ENCODE measurements around the gene RNF224. TPM values are rescaled to one million over a fixed set of nuclear protein-coding genes. Genes with fewer than 3 reads are reported as not detected.

RNF224 gene
- total and polyA plus RNA-seq, 2 of the 13 experiments (the other 11 are each of a cell fraction or from before 2014, with no cell fraction given), result 0.09 TPM; not detected in 1

GRCh38 chr9:137218754-137219271 lies 8.5 kb upstream of the RNF224 start (continued):
- TF ChIP-seq GMEB1 (CRISPR knock-in tag; IDR thresholded peaks at IDR 0.05; ENCODE audit: borderline replicate concordance) (no peak), SP5 (CRISPR knock-in tag; IDR thresholded peaks at IDR 0.05; ENCODE audit: borderline replicate concordance, low read depth) (peak; percentile 99), ZNF136 (CRISPR knock-in tag; IDR thresholded peaks at IDR 0.05; ENCODE audit: low read depth) (no peak), SNAPC2 (CRISPR knock-in tag; IDR thresholded peaks at IDR 0.05) (no peak), ATF4 (CRISPR knock-in tag; IDR thresholded peaks at IDR 0.05) (0 out of 4 replicates have a peak, but pooled peaks of 1 of the 2 experiments have one; percentile 13), ZFP82 (CRISPR knock-in tag; IDR thresholded peaks at IDR 0.05; ENCODE audit: borderline replicate concordance) (no peak), KAT2B (IDR thresholded peaks at IDR 0.05; ENCODE audit: borderline replicate concordance, low read depth, low read length) (no peak), MTA1 (CRISPR knock-in tag; IDR thresholded peaks at IDR 0.05; ENCODE audit: borderline replicate concordance) (peak; percentile 83; the same call in 1 of the 2 replicates), EP300 (IDR thresholded peaks at IDR 0.05; ENCODE audit: low read depth in 2 of 2, low read length in 2 of 2) (0 out of 4 replicates have a peak, but pooled peaks of 1 of the 2 experiments have one; percentile 23), EP300 (CRISPR knock-in tag; IDR thresholded peaks at IDR 0.05; ENCODE audit: borderline replicate concordance) (peak; percentile 45; the same call in 1 of the 2 replicates), ZNF567 (CRISPR knock-in tag; IDR thresholded peaks at IDR 0.05; ENCODE audit: borderline replicate concordance) (no peak), PAXIP1 (CRISPR knock-in tag; conservative IDR thresholded peaks at IDR 0.05) (peak; percentile 58; the same call in 1 of the 2 replicates), ZNF20 (CRISPR knock-in tag; IDR thresholded peaks at IDR 0.05) (no peak), ATRX (CRISPR knock-in tag; IDR thresholded peaks at IDR 0.05; ENCODE audit: borderline replicate concordance) (no peak), ZNF18 (CRISPR knock-in tag; IDR thresholded peaks at IDR 0.05; ENCODE audit: insufficient replicate concordance) (peak; percentile 86), SKIL (CRISPR knock-in tag; IDR thresholded peaks at IDR 0.05; ENCODE audit: borderline replicate concordance) (peak; percentile 88), ZBTB3 (CRISPR knock-in tag; IDR thresholded peaks at IDR 0.05; ENCODE audit: borderline replicate concordance, low read depth) (no peak), RAD51 (IDR thresholded peaks at IDR 0.05; ENCODE audit: borderline replicate concordance) (no peak), ZNF234 (CRISPR knock-in tag; conservative IDR thresholded peaks at IDR 0.05) (no peak)
